H9 (cell line): ENCODE measurements around the gene ARID1A. TPM values are rescaled to one million over a fixed set of nuclear protein-coding genes. Genes with fewer than 3 reads are reported as not detected.

Experiments
- DNase-seq: peaks from one replicate; pipeline ENCODE4 v3.0.0-alpha.2; 2017
- H2AFZ ChIP-seq: one replicate; pipeline ENCODE4 v1.6.1; 2013; ENCODE audit warnings: mild to moderate bottlenecking, low read length, control low read depth, moderate library complexity
- H2AK5ac ChIP-seq: 2 replicates; pipeline ENCODE4 v1.6.1; 2013; ENCODE audit warnings: low read length, control low read depth, mixed read lengths; ENCODE audit not compliant: insufficient read length
- H2BK120ac ChIP-seq: one replicate; pipeline ENCODE4 v1.6.1; 2013; ENCODE audit warnings: low read depth, mild to moderate bottlenecking, low read length, control low read depth, inconsistent platforms; ENCODE audit not compliant: poor library complexity, severe bottlenecking
- H2BK12ac ChIP-seq: 2 replicates; pipeline ENCODE4 v1.6.1; 2013; ENCODE audit warnings: low read length, control low read depth, mixed read lengths, low read depth; ENCODE audit not compliant: insufficient read length
- H2BK15ac ChIP-seq: 2 replicates; pipeline ENCODE4 v1.6.1; 2013; ENCODE audit warnings: low read depth, low read length, control low read depth
- H2BK20ac ChIP-seq: one replicate; pipeline ENCODE4 v1.6.1; 2013; ENCODE audit warnings: low read depth, mild to moderate bottlenecking, low read length, control low read depth, inconsistent platforms; ENCODE audit not compliant: poor library complexity, severe bottlenecking
- H2BK5ac ChIP-seq: 2 replicates; pipeline ENCODE4 v1.6.1; 2013; ENCODE audit warnings: low read length, control low read depth, mixed read lengths; ENCODE audit not compliant: insufficient read length
- H3K14ac ChIP-seq: 2 replicates; pipeline ENCODE4 v1.6.1; 2013; ENCODE audit warnings: low read length, control low read depth; ENCODE audit not compliant: insufficient read depth
- H3K18ac ChIP-seq: 2 replicates; pipeline ENCODE4 v1.6.1; 2013; ENCODE audit warnings: low read depth, mild to moderate bottlenecking, mixed read lengths, low read length, control low read depth; ENCODE audit not compliant: insufficient read length
- H3K23ac ChIP-seq: 2 replicates; pipeline ENCODE4 v1.6.1; 2013; ENCODE audit warnings: low read length, control low read depth, mixed read lengths, low read depth; ENCODE audit not compliant: insufficient read length
- H3K23me2 ChIP-seq: 2 replicates; pipeline ENCODE4 v1.6.1; 2013; ENCODE audit warnings: low read depth, mild to moderate bottlenecking, mixed read lengths, low read length, control low read depth; ENCODE audit not compliant: insufficient read length, poor library complexity, severe bottlenecking
- H3K27ac ChIP-seq: 2 replicates; pipeline ENCODE4 v1.5.1; 2013; ENCODE audit warnings: low read length, control low read depth, mixed read lengths, low read depth; ENCODE audit not compliant: insufficient read length
- H3K27me3 ChIP-seq: 2 replicates; pipeline ENCODE4 v1.6.1; 2013; ENCODE audit warnings: low read length, control low read depth, inconsistent platforms; ENCODE audit not compliant: insufficient read depth
- H3K4ac ChIP-seq: 2 replicates; pipeline ENCODE4 v1.6.1; 2013; ENCODE audit warnings: low read depth, mild to moderate bottlenecking, control low read depth, inconsistent platforms, low read length, moderate library complexity
- H3K4me1 ChIP-seq: 2 replicates; pipeline ENCODE4 v1.6.1; 2013; ENCODE audit warnings: low read length, control low read depth, inconsistent platforms; ENCODE audit not compliant: insufficient read depth
- H3K4me2 ChIP-seq: 2 replicates; pipeline ENCODE4 v1.6.1; 2013; ENCODE audit warnings: low read length, control low read depth, mixed read lengths; ENCODE audit not compliant: insufficient read length, insufficient read depth
- H3K56ac ChIP-seq: 2 replicates; pipeline ENCODE4 v1.6.1; 2013; ENCODE audit warnings: low read depth, mild to moderate bottlenecking, mixed read lengths, low read length, control low read depth; ENCODE audit not compliant: insufficient read length
- H3K79me1 ChIP-seq: 2 replicates; pipeline ENCODE4 v1.6.1; 2013; ENCODE audit warnings: low read depth, mild to moderate bottlenecking, moderate library complexity, low read length, control low read depth, inconsistent platforms; ENCODE audit not compliant: insufficient read depth, poor library complexity, severe bottlenecking
- H3K79me2 ChIP-seq: 2 replicates; pipeline ENCODE4 v1.6.1; 2013; ENCODE audit warnings: low read length, control low read depth, inconsistent platforms; ENCODE audit not compliant: insufficient read depth
- H3K9ac ChIP-seq: 2 replicates; pipeline ENCODE4 v1.6.1; 2013; ENCODE audit warnings: low read length, control low read depth, mixed read lengths; ENCODE audit not compliant: insufficient read length; ENCODE audit errors: extremely low read depth
- H3K9me3 ChIP-seq: one replicate; pipeline ENCODE4 v1.6.1; 2013; ENCODE audit warnings: low read depth, low read length, inconsistent platforms; ENCODE audit not compliant: control insufficient read depth
- H3T11ph ChIP-seq: one replicate; pipeline ENCODE4 v1.6.1; 2013; ENCODE audit warnings: mild to moderate bottlenecking, low read length, control low read depth, inconsistent platforms
- H4K20me1 ChIP-seq: one replicate; pipeline ENCODE4 v1.6.1; 2013; ENCODE audit not compliant: control insufficient read depth, insufficient read length, insufficient read depth
- H4K5ac ChIP-seq: 2 replicates; pipeline ENCODE4 v1.6.1; 2013; ENCODE audit warnings: low read depth, mild to moderate bottlenecking, mixed read lengths, low read length, control low read depth; ENCODE audit not compliant: insufficient read length
- H4K8ac ChIP-seq: replicated peaks from 2 replicates; pipeline ENCODE4 v1.6.1; 2013; ENCODE audit warnings: low read length, control low read depth, mixed read lengths, low read depth; ENCODE audit not compliant: insufficient read length
- H4K91ac ChIP-seq: 2 replicates; pipeline ENCODE4 v1.6.1; 2013; ENCODE audit warnings: low read depth, mild to moderate bottlenecking, moderate library complexity, mixed read lengths, low read length, control low read depth; ENCODE audit not compliant: insufficient read length
- H3K27ac Mint-ChIP-seq, 3 experiments: 2 replicates in 2 of 3; 3 replicates in 1 of 3; pipeline ENCODE4 v1.8.0; 2020 to 2021; ENCODE audit warnings: mixed read lengths in 3 of 3, mild to moderate bottlenecking in 1 of 3, moderate library complexity in 1 of 3
- H3K27me3 Mint-ChIP-seq: 2 replicates; pipeline ENCODE4 v1.8.0; 2021; ENCODE audit warnings: low read depth, mild to moderate bottlenecking, moderate library complexity, mixed read lengths
- H3K36me3 Mint-ChIP-seq, 3 experiments: 2 replicates in 2 of 3; 3 replicates in 1 of 3; pipeline ENCODE4 v1.8.0; 2020 to 2021; ENCODE audit warnings: low read depth in 3 of 3, mixed read lengths in 3 of 3; ENCODE audit not compliant: insufficient read depth in 1 of 3
- H3K4me1 Mint-ChIP-seq, 2 experiments: 2 replicates each; pipeline ENCODE4 v1.8.0; 2020; ENCODE audit warnings: mixed read lengths in 2 of 2
- H3K4me3 Mint-ChIP-seq, 2 experiments: 2 replicates in 1 of 2; 3 replicates in 1 of 2; pipeline ENCODE4 v1.8.0; 2020 to 2021; ENCODE audit warnings: mild to moderate bottlenecking in 2 of 2, mixed read lengths in 2 of 2, moderate library complexity in 1 of 2
- H3K9me3 Mint-ChIP-seq, 2 experiments: 2 replicates in 1 of 2; 3 replicates in 1 of 2; pipeline ENCODE4 v1.8.0; 2020; ENCODE audit warnings: mild to moderate bottlenecking in 2 of 2, mixed read lengths in 2 of 2, moderate library complexity in 1 of 2
- CTCF ChIP-seq: fragments of 200-600 bp; sonication (generic); conservative IDR thresholded peaks from 3 replicates; pipeline ENCODE4 v1.8.0; 2021; ENCODE audit warnings: antibody characterized with exemption, mild to moderate bottlenecking
- whole genome bisulfite sequencing: extraction: QIAGEN DNeasy Blood & Tissue Kit; methylation state at CpG from one replicate; pipeline ENCODE4 v1.1.7; 2013; ENCODE audit warnings: missing lambda C conversion rate, low lambda C conversion rate, mixed read lengths; ENCODE audit not compliant: insufficient read length; ENCODE audit errors: extremely low coverage; 5-methylcytosine and 5-hydroxymethylcytosine counted together
- total RNA-seq: library from RNA; stranded (reverse); gene quantifications from 2 replicates; pipeline ENCODE4 v1.2.1, GENCODE V29; 2021

ARID1A gene
- total RNA-seq, 1 experiment from 2014 or later: 147 TPM

DNA sequence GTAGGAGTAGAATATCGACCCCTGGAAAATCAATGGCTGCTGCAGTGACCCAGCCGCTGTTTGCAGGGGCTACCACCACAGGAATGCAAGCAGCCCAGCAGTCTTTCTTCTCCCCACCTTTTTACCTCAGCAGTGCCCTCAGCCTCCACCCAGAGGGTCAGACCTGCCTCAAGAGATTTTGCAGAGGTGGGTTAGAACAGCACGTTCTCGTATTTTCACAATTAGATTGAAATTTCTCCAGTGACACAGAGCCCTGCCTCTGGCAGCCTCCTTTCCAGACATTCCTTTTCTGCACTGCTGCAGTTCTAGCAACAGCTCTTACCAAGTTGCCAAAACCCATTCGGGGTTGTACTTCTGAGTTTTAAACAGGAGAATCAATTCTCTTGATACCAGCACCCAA is 53.6 kb downstream of the ARID1A start:
- WGBS: no CpG with 5 or more reads among the region's 5 CpGs
- Histone ChIP-seq H3K18ac (no peak overlapping the region), H2BK20ac (no peak overlapping the region), H3K79me2 (no peaks in the 10 kb centered on the region; the same call in 1 of the 2 replicates), H3K4me2 (no peak overlapping the region), H3K23me2 (no peaks in the 10 kb centered on the region), H3K56ac (no peak overlapping the region), H3K9me3 (no peaks in the 10 kb centered on the region), H4K5ac (no peak overlapping the region), H3K14ac (no peak overlapping the region), H3K23ac (no peak overlapping the region), H3T11ph (no peak overlapping the region), H3K79me1 (peaks cover 7% of the 10 kb centered on the region), H3K9ac (no peak overlapping the region), H3K27ac (no peak overlapping the region), H2AK5ac (no peak overlapping the region), H3K4ac (no peak overlapping the region), H4K8ac (no peak overlapping the region), H4K20me1 (no peaks in the 10 kb centered on the region), H2BK120ac (no peak overlapping the region), H2BK15ac (no peak overlapping the region), H2BK12ac (no peak overlapping the region), H2AFZ (no peak overlapping the region), H4K91ac (no peak overlapping the region), H2BK5ac (no peak overlapping the region), H3K27me3 (no peaks in the 10 kb centered on the region), H3K4me1 (peaks cover 2% of the 10 kb centered on the region)
- H3K4me1 Mint-ChIP-seq: peaks cover 0 to 4% of the 10 kb centered on the region in 2 experiments; a peak in 1 of 4 replicates
- no peak overlapping the region; a peak in 1 of 7 replicates for H3K27ac Mint-ChIP-seq
- peaks cover 29 to 92% (median 76%) of the 10 kb centered on the region in 3 experiments; a peak in 6 of 7 replicates for H3K36me3 Mint-ChIP-seq
- H3K9me3 Mint-ChIP-seq: no peaks in the 10 kb centered on the region
- no peak overlapping the region for H3K4me3 Mint-ChIP-seq
- no peak for DNase-seq
- no peak for TF ChIP-seq CTCF
- H3K27me3 Mint-ChIP-seq: no peaks in the 10 kb centered on the region
